ENCODE data around the gene FGD2.
"Not testable (repeated sequence)": the region's sequence is repeated elsewhere in the genome, so short reads cannot be mapped to it uniquely, and the experiment has no call there.

FGD2 gene

DNA sequence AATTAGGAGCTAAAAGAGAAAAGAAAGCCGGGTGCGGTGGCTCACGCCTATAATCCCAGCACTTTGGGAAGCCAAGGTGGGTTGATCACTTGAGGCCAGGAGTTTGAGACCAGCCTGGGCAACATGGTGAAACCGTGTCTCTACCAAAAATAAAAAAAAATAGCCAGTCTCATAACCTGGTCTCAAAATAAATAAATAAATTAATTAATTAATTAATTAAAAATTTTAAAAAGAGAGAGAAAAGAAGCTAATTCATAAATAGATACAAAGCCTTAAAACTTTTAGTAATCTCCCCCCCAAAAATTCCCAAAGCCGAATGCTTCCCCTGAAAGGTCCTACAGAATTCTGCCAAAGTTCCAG, 53.5 kb downstream of the FGD2 start:
- DNase-seq (ENCODE audit: low read depth in 2 of 2), result not testable (repeated sequence)

DNA sequence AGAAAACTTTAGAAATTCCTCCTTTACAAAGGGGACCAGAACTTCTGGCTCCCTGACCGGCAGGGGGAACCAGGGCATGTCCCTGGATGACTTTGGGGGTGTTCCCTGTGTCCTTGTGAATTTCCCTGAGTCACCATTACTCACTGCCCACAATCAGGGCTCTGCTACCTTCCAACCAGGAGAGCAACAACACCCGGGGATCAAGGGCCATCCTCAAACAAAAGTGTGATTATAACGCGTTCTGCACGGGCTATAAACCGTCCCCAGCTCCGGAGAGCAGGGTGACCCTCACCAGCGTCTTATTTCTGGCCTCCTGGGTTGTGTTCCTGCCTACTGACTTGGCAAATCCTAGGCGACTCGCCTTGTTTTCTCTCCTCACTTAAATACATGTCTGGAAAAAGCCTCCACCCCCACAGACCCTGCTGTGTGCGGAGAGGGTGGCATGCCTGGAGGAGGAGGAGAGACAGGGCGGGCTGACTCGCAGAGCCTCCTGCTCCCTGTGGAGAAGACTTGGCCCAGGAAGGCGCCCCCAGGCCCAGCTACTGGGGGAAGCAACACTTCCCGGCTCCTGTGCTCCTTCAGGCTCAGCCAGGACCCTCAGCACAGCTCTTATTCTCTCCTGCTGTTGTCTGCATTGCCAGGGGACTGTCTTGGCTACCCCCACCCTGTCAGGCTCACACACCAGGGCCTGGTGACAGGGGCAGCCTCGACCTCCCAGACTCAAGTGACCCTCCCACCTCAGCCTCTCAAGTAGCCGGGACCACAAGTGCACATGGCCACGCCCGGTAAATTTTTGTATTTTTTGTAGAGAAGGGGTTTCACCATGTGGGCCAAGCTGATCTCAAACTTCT, 54.1 kb downstream of the FGD2 start:
- DNase-seq (ENCODE audit: low read depth in 2 of 2), result no peak

DNA sequence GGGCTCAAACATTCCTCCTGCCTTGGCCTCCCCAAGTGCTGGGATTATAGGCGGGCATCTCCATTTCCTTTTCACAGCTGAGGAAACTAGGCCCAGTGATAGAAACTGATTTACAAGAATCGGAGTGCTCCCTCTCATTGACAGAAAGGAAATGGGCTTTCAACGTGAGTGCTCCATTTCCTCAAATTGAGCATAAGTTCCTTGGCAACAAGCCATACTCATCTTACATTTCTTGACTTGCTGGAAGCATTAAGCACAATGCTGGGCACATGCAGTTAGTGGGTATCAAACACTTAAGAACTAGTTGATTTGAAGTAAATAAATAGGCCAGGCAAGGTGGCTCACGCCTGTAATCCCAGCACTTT, 54.7 kb downstream of the FGD2 start:
- DNase-seq (ENCODE audit: low read depth in 2 of 2), result no peak

DNA sequence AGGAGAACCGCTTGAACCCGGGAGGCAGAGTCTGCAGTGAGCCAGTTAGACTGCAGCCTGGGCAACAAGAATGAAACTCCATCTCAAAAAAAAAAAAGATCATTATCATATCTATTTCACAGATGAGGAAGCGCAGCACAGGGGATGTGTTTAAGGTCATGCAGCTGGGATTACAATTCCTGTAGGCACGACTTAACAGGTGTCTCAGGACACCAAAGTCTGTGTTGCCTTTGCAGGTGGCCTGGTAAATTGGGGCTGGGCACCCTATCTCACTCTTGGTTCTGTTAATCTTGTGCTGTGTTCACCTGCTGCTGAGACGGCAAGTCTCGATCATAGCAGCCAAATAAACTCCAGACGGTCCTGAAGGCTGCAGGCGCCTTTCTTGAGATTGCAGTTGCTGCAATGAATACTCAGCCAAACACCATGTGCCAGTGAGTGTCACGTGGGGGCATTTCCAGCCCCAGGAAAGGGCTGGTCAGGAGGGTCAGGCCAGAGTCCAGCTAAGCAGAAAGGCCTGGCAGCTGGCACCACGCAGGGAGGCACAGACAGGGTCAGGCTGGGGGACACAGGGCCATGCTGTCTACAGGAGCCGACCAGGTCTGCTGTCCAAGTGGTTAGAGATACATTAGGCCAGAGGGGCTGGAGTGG, 55.8 kb downstream of the FGD2 start:
- no peak for DNase-seq (ENCODE audit: low read depth in 2 of 2)

DNA sequence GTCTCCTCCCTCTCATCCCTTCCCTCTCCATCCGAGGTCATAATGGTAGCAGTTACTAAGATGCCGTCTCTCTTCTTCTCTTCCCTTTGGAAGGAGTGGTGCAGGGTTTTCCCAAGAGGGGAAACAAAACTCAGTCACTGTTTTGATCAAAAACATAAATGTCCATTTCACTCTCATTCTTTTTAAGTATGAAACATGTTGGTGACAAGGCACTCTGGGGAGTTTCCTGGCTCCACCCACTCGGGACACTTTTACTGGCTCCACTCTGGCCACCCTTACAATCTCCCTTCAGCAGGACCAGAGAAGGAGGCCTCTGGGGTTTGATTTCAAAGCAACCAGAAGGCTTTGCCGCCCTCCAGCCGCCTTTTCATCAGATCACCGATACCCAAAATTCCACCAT, 57.0 kb downstream of the FGD2 start:
- DNase-seq (ENCODE audit: low read depth in 2 of 2), result no peak

DNA sequence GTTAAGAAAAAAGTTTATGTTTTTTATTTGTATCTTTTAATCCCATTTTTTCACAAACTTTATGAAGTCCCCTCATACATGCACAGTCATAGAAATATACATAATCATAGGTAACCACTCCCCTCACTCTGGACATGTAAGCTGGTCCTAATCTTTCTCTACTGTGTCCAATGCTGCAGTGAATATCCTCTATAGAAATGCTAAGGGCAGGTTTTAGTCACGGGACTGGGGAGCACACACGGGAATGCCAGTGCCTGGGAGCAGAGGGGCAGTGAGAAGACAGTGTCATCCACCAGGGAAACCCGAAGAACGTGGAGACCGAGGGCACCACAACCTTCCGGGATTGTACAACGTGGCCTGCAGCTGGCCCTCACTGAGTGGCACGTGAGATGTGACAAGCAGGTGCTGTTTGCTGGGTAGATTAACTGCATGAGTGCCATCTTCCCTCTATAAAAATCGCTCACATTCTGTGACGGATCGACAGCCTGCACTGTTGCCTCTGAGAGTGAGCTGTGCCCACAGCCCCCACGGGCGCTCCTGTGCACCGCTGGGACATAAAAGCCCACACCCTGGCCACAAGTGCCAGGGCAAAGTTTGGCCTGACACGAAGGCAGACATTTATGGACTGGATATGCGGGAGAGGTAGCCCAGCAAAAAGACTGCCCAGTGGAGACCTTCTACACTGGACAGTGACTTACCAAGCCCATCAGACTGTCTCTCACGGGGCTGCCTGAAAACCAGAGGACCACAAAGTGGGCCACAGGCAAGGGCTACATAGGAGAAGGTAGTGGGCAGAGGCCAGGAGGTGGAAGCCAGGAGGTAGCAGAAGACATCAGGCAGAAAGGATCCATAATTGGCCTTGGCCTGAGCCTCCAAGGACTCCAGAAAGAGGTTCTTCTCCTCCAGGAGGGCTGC, 63.2 kb downstream of the FGD2 start:
- DNase-seq (ENCODE audit: low read depth in 2 of 2), result no peak

DNA sequence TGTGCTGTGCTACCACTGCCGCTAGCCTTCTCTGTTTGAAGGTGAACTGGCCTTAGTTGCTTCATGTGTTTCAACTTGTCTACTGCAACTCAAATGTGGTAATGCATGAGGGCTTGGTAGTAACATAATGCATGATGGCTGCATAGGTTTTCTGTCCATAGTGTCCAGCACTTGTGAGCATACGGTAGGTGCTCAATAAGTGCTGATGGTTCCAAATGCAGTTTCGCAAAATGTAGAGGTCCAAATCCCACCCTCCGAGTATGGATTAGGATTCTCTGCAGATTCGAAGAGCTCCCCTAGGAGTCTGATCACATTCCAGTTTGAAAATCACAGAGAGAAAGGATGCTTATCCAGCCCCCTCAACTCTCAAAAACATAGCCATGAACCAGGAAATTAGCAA, 64.2 kb downstream of the FGD2 start:
- DNase-seq (ENCODE audit: low read depth in 2 of 2), result no peak

DNA sequence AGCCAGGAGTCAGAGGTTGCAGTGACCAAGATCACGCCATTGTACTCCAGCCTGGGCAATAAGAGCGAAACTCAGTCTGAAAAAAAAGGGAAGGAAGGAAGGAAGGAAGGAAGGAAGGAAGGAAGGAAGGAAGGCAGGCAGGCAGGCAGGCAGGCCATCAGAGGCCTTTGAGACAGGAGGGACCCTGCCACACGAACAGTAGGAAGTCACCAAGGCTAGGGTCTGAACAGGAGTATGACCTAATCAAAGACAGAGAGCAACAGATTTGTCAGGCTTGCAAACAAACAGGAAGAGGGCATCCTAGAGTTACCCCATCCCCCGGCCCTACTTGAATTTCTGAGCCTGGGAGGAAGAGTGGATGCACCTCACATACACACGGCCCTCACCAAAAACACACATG, 67.1 kb downstream of the FGD2 start:
- DNase-seq (ENCODE audit: low read depth in 2 of 2), result no peak

DNA sequence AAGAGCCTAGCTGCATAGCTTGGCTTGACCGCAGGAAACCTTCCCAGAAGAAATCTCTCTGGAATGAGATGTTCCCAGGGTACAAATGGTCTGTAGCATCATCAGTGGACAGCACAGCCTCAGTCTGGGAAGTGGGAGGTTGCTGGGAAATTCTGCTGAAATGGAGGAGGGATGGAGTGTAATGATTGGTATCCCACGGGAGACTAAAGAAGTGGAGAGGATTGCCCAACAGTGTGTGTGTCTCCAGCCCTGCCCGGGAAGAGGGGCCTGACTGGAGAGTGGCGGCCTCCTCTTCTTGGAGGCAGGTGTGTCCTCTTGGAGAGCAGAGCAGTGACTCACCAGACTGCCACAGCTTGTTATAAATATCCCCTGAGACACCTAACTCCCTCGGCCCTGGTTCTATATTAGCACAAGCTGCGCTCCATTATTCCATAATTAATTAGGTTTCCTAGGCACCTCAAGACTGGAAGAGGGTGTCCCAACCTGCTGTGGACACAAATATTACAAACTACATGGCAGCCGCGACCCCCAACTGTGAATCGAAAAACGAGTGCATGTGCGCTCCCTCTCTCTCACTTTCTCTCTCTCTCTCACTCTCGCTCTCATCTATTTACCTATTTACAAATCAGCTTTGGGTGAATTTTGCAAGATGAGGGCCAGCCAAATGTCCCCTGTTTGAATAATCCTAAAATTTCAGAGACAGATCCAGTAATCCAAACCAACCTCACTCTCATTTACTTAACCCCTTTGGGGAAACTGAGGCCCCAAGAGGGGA, 68.8 kb downstream of the FGD2 start:
- no peak for DNase-seq (ENCODE audit: low read depth in 2 of 2)

DNA sequence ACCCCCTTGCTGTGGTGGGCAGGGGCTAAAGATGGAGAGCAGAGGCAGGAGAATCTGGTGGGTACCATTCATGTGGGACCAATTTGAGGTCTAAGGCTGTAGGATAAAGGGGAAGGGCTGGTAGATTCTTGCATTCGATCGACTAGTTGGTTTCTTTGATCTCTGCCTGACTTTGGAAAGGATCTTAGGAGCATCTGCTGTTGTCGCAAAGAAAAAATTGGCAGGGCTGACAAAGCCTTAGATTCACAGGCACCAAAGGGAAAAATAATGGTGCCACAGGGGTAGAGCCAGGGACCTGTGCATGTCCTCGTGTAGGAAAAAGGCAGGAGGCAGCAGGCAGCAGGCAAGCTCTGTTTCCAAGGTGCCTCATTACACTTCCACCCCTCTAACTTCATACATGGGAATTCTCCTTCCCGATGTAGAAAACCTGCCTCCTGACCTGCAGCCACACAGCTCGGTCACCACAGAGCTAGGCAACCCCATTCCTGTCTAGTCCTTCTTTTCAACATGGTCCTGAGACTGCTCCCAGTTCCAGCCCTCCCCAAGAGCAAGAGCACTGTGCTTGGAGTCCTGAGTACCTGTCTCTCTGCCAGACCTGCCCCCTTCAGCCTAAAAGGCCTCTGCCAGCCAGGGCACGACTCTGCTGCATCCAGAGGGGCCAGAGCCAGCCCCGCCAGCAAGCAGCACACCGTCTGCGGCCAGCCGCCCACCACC, 71.9 kb downstream of the FGD2 start:
- DNase-seq (ENCODE audit: low read depth in 2 of 2), result no peak

DNA sequence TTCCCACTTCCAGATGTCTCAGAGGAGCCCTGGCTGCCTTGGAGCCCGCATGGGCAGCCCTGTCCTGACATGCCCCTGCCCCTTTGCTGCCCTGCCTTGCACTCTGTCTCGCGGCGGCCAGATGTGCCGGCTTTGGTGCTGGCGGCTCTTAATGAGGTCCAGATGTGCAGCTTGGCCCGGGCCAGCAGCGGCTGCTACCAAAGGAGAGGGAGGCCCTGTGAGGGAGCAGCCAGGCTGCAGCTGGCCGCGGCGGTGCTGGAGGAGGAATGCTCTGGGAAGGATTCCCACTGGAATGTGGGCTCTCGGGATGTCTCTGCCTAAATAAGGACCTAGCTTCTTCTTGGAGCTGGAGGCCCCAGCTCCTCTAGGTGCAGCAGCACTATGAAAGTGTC, 72.4 kb downstream of the FGD2 start:
- no peak for DNase-seq (ENCODE audit: low read depth in 2 of 2)

All from stimulated activated CD8-positive, alpha-beta memory T cell treated with anti-CD3 and anti-CD28 coated beads, Interleukin-2, amount 100 ng/mL, for 48 hours (primary cell).